GM12864 (cell line): ENCODE measurements around the gene GHRL.

Experiments used
- DNase-seq: peaks from one replicate; pipeline ENCODE4 v3.0.0-alpha.2; 2011; ENCODE audit warnings: low read depth
- H3K4me3 ChIP-seq: 2 replicates; pipeline ENCODE4 v1.5.1; 2011; ENCODE audit warnings: mild to moderate bottlenecking, low read depth, low read length, control low read depth
- CTCF ChIP-seq: IDR thresholded peaks from 2 replicates; pipeline ENCODE4 v1.5.1; 2011; ENCODE audit warnings: low read depth, mild to moderate bottlenecking, moderate library complexity, low read length, control low read depth, inconsistent platforms; ENCODE audit errors: missing control alignments

Gene GHRL

GRCh38 chr3:10259798-10260197 lies 32.9 kb downstream of the GHRL start:
- no peak overlapping the region for H3K4me3 ChIP-seq
- no peak for DNase-seq
- no peak for TF ChIP-seq CTCF

- DNase-seq, result no peak
- H3K4me3 ChIP-seq, result no peak overlapping the region
- no peak for TF ChIP-seq CTCF
Observed at GRCh38 chr3:10259036-10259435, 33.7 kb downstream of the GHRL start.

GRCh38 chr3:10255835-10256234 lies 36.9 kb downstream of the GHRL start:
- DNase-seq, result no peak
- no peak for TF ChIP-seq CTCF
- H3K4me3 ChIP-seq, result no peak overlapping the region

- DNase-seq, result no peak
- H3K4me3 ChIP-seq, result no peak overlapping the region
- TF ChIP-seq CTCF, result no peak
Observed at GRCh38 chr3:10253731-10254130, 39.0 kb downstream of the GHRL start.

- no peak overlapping the region for H3K4me3 ChIP-seq
- TF ChIP-seq CTCF, result no peak
- no peak for DNase-seq
Observed at GRCh38 chr3:10251006-10251405, 41.7 kb downstream of the GHRL start.

- DNase-seq, result no peak
- H3K4me3 ChIP-seq, result peak overlapping the region; percentile 93
Observed at GRCh38 chr3:10249833-10250232, 42.9 kb downstream of the GHRL start.

More at GRCh38 chr3:10249833-10250232, 42.9 kb downstream of the GHRL start:
- no peak for TF ChIP-seq CTCF
